GM18508 (cell line): ENCODE data around the gene TNS4.

ENCODE experiments used
- ATAC-seq: cut with Tn5 transposase; IDR thresholded peaks from one replicate; pipeline ENCODE4 v1.9.1; 2021; ENCODE audit warnings: moderate number of reproducible peaks; ENCODE audit not compliant: insufficient read depth, unreplicated experiment

TNS4 gene

GRCh38 chr17:40460604-40460967 is 40.8 kb downstream of the TNS4 start:
- ATAC-seq = no peak

GRCh38 chr17:40459636-40460603 is 41.5 kb downstream of the TNS4 start:
- ATAC-seq = no peak

GRCh38 chr17:40458851-40459482 is 42.5 kb downstream of the TNS4 start:
- no peak for ATAC-seq

- no peak for ATAC-seq
Measured at GRCh38 chr17:40457964-40458791, 43.2 kb downstream of the TNS4 start.

GRCh38 chr17:40457369-40457768 is 44.1 kb downstream of the TNS4 start:
- no peak for ATAC-seq

- no peak for ATAC-seq
Measured at GRCh38 chr17:40456396-40456951, 44.9 kb downstream of the TNS4 start.

- ATAC-seq = no peak
Measured at GRCh38 chr17:40454613-40454995, 46.8 kb downstream of the TNS4 start.

- no peak for ATAC-seq
Measured at GRCh38 chr17:40453881-40454612, 47.4 kb downstream of the TNS4 start.

GRCh38 chr17:40452921-40453378 is 48.5 kb downstream of the TNS4 start:
- ATAC-seq = no peak

GRCh38 chr17:40452216-40452787 is 49.1 kb downstream of the TNS4 start:
- no peak for ATAC-seq

- ATAC-seq = no peak
Measured at GRCh38 chr17:40451420-40451819, 50.0 kb downstream of the TNS4 start.

- no peak for ATAC-seq
Measured at GRCh38 chr17:40450175-40450574, 51.2 kb downstream of the TNS4 start.

GRCh38 chr17:40448639-40449261 is 52.7 kb downstream of the TNS4 start:
- ATAC-seq = no peak

GRCh38 chr17:40448213-40448638 is 53.2 kb downstream of the TNS4 start:
- ATAC-seq = no peak

- ATAC-seq = no peak
Measured at GRCh38 chr17:40447806-40448205, 53.6 kb downstream of the TNS4 start.

- ATAC-seq = no peak
Measured at GRCh38 chr17:40447148-40447644, 54.2 kb downstream of the TNS4 start.

- ATAC-seq = no peak
Measured at GRCh38 chr17:40445751-40446468, 55.5 kb downstream of the TNS4 start.
